Hepatocyte (in vitro differentiated cells): Measurements from ENCODE around the gene PTPRH.

Experiments
- CTCF ChIP-seq: fragments of 200-600 bp; sonication (generic); IDR thresholded peaks from 2 replicates; pipeline ENCODE4 v1.5.1; 2016; ENCODE audit warnings: antibody characterized with exemption, mild to moderate bottlenecking; ENCODE audit not compliant: poor library complexity
- EZH2 ChIP-seq: fragments of 200-600 bp; sonication (generic); IDR thresholded peaks from 2 replicates; pipeline ENCODE4 v1.6.1; 2016; ENCODE audit warnings: antibody characterized with exemption, mild to moderate bottlenecking, borderline replicate concordance
- EZH2phosphoT487 ChIP-seq: fragments of 200-600 bp; sonication (generic); IDR thresholded peaks from one replicate; pipeline ENCODE4 v1.6.1; 2018; ENCODE audit warnings: antibody characterized with exemption, mild to moderate bottlenecking, low read depth, moderate library complexity; ENCODE audit not compliant: unreplicated experiment, severe bottlenecking

GRCh38 chr19:55229789-55230182 lies 20.5 kb upstream of the PTPRH start:
- TF ChIP-seq CTCF (no peak), EZH2 (no peak), EZH2phosphoT487 (no peak)
